AG20443 (cell line): ENCODE results near the gene SUN2.
A peak's percentile ranks its signal among the peaks of the same experiment; 100 is the strongest.

Experiments used
- DNase-seq: peaks from one replicate; pipeline ENCODE4 v3.0.0; 2012; ENCODE audit warnings: low spot score, mixed read lengths

Gene SUN2

DNA sequence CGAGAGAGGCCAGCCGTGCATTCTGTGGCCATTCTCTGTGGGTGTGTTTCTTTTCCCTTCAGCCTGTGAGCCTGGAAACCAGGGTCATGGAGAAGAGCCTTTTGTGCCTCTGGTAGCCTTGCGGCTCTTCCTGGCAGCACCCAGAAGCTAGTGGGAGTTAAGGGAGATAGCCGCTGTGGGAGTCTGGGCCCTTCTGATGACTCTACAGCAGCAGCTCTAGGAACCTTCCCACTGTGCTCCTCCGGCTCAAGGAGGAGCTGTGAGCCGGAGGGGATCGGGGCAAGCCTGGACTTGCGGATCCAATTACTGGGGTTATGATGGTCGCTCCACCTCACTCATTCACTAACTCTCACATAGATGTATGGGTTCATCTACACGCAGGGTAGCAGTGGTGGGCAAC, 39.5 kb downstream of the SUN2 start:
- no peak for DNase-seq

DNA sequence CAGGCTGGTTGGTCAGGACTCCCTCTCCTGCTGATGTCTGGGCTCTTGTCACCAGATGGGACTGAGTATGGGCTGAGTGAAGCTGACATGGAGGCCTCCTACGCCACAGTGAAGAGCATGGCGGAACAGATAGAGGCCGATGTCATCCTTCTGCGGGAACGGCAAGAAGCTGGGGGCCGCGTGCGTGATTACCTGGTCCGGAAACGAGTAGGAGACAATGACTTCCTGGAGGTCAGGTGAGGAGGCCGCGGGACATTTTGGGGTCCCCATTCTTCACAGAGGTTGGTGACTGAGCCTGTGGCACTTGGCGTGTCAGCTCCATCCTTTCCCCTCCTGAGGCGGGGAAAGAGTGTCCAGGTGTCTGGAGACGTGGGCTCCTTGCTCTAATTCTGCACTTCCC, 39.9 kb downstream of the SUN2 start:
- DNase-seq = no peak

DNA sequence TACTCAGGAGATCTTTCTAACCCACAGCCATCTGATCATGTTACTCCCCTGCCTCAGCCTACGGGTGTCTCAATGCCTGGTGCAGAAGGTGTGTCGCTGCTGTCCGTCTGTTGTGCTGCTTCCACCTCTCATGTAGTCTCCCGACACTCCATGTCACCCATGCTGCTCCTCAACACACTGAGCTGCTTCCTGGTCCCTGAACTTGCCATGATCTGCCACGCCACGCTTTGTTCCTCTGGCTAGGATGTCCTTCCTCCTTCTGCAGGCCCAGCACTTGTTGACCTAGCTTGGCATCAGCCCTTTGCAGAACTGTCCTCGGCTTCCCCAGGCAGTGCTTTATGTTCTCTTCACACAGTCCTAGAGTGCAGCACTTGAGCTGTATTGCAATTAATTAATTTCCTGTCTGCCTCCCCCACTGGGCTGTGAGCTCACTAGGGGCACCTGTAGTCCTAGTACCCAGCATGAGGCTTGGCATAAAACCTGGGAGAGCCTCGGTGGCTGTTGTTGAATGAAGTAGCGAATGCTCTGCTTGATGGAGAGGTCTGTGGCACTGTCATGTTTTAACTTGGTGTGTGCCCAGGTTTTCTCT, 40.5 kb downstream of the SUN2 start:
- DNase-seq = no peak

DNA sequence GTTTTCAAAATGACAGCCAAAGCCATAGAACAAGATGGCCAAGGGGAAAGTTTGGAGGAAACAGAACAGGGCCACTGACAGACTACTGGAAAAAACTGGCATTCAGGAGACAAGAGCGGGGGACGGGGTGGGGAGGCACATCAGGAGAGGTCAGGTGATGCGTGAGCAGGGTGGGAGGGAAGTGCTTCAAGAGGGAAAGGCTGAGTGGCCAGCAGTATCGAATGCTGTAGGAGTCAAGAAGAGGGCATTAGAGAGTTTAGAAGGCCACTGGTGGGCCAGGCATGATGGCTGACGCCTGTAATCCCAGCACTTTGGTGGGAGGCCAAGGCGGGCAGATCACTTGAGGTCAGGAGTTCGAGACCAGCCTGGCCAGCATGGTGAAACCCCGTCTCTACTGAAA, 41.9 kb downstream of the SUN2 start:
- DNase-seq = no peak

DNA sequence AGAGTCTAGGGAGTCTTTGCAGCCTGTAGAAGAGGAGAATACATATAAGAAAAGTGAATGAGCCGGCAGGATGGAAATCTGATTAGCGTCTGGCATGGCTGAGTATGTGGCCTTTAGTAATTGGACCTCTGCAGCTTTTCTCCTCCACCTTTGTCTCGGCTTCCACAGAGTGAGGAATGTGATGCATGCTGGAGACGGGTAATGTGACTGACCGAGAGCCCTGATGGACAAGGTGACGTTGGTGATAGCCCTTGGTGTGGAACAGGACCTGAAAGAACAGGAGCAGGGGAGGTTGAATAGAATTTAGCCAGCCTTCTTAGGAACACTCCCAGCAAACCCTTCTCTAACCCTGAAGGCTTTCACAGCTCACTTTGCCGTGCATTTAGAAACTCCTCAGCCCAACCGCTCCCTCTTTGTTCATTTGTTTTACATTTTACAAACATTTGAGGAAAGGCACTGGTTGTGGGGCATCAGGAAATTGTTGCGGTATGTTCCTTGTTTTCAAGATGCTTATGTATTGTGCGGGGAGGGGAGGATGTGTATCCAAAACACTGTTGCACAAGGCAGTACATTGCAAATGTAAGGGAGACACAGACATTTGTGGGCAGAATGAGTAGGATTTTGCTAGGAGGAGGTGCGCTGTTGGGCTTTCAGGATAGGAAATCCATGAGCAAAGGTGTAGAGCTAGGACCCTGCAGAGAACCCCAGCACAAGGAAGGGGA, 43.2 kb downstream of the SUN2 start:
- no peak for DNase-seq

DNA sequence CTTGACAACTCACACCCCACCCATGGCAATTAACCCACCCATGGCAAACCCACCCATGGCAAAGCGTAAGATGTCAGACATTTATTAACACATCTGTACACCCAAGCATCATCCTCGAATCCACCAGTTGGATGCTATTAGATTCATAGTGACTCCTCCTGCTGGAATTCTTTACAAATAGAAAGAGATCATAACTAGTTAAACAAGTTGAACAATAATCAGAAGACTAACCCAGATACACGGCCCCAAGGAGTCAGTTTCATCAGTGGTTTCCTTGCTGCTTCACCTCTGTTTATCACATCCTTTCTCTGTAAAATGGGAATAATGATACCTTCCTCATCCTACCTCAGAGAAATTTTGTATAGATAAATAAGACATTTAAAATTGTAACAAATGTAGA, 44.9 kb downstream of the SUN2 start:
- DNase-seq = no peak

DNA sequence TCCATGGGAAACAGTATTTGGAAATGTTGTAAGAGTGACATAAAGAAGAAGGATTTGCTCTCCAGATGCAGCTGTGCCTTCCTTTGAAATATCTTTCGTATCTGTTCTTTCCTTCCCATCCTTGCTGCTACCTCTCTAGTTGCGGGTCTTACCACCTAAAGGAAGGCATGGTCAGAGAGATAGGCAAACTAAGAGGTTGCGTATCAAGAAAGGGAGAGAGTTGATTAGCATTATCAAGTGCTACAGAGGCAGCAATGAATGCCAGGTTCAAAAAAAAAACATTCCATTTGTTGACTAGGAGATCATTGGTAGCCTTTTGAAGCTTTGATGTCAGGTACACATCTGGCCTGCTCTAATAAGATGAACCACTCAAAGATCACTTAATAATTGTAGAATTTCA, 45.4 kb downstream of the SUN2 start:
- DNase-seq = no peak

DNA sequence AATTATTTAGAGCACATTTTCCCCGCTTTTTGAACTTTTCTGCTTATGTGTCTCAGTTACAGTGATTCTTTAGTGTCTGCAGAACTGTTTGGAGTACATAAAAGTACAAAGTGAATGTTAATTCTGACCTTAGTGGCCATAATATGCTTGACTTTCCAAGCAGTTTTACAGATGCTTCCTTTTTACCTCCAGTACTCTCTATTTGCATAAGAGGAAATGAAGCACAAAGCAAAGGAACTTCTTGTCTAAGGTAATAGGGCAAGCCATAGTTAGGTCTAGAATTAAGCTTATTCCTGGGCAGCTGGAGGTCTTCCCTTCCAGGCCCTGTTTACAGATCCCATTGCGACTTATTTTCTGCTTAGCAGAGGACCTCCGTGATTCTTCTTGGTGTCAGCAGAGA, 46.5 kb downstream of the SUN2 start:
- no peak for DNase-seq

DNA sequence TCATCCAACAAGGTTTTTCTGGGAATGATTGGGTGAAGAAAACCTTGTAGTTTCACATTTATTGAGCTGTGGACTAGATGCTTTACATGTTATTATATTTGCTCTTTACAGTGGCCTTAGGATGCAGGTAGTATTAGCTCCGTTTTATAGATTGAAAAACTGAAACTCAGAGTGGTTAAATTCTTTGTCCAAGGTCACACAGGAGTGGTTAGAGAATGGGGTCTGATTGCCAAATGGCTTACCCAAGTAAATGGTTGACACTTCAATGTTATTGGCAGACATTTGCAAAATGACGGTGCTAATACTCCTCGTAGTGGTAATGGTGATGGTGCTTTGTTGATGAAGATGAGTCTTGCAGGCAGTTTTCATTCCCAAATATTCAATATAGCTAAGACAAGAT, 47.8 kb downstream of the SUN2 start:
- no peak for DNase-seq

DNA sequence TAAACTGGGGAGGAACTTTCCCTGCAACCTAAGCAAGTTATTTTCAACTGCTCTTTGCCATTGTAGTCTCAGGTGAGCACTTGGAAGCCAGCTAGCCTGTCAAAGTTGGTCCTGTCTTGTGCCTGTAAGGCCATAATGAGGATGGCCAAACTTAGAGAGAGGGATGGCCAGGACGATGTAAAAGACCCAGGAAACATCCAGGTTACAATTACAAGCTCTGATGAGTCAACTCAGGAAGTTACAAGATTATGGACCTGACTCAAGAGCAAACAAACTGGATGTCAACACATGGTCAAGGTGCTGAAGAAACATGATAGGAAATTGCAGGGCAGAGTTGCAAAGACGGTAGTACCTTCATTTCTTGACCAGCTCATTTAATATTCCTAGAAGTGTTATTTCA, 48.5 kb downstream of the SUN2 start:
- DNase-seq = no peak

DNA sequence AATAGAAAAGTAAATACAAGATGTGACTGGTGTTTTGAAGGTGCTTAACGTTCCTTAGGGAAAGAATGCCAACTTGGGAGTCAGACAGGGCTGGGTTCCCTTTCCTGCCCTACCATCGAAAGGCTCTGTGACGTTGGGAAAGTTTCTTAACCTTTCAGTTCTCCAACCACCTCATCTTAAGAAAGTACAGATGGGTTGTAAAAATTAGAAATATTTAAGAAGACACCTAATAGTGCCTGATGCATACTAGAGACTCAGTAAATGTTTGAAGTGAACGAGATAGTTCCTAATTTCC, 49.0 kb downstream of the SUN2 start:
- no peak for DNase-seq

DNA sequence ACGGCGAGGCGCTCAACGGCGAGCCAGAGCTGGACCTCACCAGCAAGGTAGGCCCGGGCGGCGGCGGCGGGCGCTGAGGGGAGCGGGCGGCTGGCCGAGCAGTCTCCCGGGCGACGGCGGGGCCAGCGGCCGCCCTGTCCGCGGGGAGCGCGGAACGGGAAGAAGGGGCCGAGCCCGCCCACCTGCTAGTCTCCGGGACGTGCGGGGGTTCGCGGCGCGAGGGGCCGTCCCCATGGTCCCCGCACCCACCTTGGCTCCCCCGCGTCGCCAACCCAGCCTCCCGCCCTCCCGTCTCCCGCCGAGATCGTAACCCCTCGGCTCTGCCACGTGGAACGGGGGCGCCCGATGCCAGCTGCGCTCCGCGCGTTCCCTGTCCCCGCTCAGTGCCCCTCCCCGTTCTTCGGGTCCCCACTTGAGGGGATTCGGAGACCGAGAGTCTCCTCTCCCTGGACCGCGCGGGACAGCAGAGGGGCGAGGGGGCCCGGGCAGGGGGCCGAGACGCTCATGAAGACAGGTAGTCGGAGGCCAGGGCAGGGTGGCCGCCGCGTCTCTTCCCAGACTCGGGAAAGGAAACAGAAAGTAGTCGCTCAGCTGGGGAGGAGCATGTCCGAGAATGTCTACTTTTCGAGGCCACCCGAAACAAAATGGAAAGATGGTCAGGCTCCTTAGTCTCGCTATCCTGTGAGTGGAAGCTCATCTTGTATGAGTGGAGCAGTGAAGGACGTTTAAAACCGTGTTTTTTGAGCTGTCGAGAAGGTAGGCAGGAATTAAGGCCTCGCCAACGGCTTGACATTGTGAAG, 49.5 kb downstream of the SUN2 start:
- DNase-seq = peak; percentile 60

DNA sequence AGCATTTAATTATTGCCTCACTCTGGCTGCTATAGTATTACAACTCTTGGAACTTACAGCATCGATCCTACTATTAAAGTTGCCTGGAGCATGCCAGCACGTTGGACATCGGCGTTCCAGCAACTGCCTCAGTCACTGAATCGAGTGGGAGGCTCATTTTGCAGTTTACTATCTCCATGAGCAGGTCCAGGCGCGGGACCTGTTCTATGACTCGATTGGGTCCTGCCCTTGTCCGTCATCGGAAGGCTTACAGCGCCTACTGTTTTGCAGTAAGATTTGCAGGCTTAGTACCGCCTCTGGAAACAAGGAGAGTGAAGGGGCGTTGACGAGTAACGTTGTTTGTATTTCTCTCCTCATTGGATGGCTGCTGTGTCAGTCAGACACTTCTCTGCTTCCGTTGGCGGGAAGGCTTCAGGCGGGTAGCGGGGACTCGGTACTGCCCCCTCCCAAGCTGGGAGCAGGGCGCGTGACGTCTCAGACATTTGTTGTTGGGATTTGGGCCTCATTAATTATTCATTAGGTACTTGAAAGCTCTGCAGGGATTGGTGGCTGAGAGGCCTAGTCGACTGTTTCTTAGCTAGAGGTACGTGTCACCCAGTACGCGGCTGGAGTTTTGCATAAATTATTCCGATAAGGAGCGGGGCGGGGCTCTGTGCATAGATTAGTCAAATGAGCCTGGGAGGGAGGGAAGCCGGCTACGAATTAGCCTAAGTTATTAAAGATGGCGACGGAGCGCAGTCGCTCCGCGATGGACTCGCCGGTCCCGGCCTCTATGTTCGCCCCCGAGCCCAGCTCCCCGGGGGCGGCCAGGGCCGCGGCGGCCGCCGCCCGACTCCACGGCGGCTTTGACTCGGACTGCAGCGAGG, 50.3 kb downstream of the SUN2 start, which contains the start of gene GTPBP1:
Gene GTPBP1, plus strand, starts transcription at position 710 of the 866 bp plus-strand sequence. Its CDS starts 12 bp downstream, at position 722.
- DNase-seq = peak; percentile 96

DNA sequence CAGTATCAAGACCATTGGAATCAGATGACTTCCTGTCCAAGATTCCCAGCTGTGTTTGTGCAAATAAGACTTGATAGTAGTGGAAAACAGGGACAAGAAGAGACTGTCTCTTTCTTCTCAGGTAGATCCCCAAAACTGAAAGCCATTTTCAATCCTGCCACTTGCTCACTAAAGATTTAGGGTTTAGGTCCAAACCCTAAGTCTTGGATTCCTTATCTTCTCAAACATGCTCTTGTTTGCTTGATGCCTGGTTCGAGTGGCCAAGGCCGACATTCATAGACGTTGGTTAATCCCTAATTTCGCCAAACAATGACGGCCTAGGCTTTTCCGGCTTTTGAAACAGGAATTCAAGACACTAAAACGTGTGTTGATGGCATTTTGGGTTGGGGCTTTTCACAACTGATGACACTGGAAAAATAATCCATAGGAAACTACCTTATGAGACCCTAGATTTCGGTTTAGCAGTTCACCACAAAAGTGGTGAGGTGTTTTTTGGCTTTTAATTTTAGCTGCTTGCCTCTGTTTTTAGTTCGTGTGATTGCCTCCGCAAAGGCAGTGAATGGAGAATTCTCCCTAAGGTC, 51.1 kb downstream of the SUN2 start:
- DNase-seq = no peak

DNA sequence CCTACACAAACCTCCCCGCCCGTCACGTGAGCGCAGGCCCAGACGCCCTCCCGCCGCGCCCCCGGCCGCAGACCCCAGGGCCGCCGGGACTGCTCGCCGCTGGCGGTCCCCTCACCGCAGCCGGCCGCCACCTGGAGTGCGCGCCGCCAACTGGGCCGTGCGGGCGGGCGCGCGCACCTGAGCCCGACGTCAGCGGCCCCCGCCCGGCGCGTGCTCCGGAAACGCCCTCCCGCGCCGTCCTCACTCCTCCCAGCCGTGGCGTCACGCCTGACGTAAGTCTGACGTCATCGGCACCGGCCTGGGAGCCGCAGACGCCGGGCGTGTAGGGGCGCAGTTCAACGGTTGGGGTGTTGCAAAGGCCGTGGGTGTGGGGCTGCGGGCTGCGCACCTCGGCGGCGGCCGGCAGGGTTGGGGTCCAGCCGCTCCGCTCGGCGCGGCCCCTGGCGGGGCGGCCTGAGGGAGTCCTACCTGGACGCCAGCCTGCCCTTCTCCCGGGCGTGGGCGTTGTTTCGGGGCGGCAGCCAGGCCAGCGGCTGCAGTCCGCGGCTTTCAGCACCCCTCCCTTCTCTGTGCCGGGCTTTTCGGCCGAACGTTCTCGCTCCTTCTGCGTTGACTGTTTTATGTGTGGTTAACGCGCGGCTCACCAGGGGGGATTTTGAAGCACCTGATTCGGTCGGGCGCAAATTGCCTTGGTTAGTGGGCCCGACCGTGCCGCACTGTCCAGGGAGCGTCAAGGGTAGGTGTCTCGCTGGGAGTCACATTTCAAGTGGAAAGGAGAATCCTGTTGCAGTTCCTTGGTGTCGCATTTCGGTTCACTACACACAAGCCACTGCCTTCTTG, 54.8 kb downstream of the SUN2 start, which contains the start of gene JOSD1:
Gene JOSD1, minus strand, starts transcription at position 155 of the 840 bp plus-strand sequence. CDS start 956 bp downstream, outside the sequence.
- peak; percentile 95 for DNase-seq

DNA sequence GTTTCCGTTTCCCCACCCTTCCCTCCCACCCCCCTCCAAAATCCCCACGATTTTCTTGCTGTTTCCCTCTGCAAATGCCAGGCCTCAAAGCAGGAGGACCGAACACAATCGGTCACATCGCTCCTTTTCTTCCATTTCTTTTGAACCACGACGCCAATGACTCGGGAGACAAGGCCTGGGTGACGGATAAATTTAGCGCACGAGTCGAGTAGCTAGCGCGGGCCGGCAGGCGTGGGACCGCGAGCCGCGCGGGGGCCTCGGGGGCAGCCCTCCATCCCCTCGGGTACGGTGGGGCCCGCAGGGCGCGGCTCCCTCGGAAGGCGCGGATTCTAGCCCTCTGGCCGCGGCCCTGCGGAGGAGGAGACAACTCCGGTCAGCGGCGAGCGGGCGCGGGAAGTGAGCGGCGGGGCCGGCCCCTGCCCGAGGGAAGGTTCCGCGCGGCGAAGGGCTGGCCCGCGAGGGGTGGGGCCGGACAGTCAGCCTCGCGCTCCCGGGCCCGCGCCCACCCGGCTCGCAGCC, 55.5 kb downstream of the SUN2 start:
- DNase-seq = peak; percentile 80

DNA sequence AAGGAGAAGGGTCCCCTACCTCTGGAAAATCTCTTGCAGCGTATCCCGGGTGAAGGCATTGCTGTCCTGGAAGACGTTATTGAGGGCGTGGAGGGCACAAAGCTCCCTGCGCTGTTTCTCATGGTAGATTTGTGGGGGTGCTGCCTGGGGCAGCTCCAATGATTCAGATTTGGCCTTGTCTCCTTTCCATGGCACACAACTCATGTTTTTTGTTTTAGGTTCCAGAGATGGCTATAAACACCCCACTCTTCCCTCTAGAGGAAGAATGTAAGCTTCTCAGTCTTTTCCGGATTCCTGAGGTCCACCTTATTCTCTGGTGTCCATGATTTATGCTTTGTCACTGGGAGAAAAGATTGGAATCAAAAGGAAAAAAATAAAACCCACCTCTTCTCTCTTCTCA, 56.0 kb downstream of the SUN2 start:
- peak; percentile 41 for DNase-seq

DNA sequence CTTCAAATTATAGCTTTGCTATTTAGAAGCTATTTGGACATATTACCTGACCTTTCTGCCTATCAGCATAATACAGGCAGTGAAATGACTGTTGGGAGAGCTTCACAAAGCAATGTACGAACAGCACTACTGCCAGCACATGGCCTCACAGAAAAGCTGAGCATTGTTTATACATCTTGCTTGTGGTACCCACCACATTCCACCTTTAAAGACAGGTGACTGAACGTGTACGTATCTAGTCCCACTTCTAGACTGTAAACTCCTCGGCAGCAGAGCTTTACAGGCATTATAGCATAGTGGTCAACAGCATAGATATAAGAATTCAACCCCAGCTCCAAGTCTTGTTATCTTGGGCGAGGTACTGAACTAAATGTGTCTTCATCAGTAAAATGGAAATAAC, 56.7 kb downstream of the SUN2 start:
- DNase-seq = no peak

DNA sequence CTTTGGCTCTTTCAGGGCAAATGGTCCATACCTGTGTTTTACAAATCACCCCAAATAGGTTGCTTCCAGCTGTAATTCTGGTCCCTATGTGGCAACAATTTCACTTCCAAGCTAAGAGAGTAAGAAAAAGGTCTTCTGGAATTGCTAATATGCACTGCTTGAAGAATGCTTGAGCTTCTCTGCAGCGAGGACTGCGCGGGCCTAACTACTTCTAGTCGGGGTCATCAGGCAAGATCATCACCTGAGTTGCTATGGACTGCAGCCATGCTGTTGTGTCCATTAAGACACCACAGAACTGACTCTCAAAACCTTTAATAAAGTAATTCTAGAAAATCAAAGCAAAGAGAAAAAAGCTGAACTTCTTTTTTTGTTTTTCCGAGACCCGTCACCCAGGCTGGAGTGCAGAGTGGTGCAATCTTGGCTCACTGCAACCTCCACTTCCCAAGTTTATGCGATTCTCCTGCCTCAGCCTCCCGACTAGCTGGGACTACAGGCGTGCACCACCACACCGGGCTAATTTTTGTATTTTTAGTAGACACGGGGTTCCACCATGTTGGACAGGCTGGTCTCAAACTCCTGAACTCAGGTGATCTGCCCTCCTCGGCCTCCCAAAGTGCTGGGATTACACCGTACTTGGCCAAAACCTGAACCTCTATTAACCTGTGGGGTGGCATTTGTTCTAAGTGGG, 57.2 kb downstream of the SUN2 start:
- no peak for DNase-seq
